Activated CD8-positive, alpha-beta memory T cell treated with anti-CD3 and anti-CD28 coated beads, Interleukin-2, amount 50 U/mL, for 1 hour (primary cell): ENCODE data around the gene LATS2.
"Not testable (repeated sequence)": the region's sequence is repeated elsewhere in the genome, so short reads cannot be mapped to it uniquely, and the experiment has no call there.

Experiments used
- DNase-seq: peaks from one replicate; pipeline ENCODE4 v3.0.0-alpha.2; 2020; ENCODE audit errors: extremely low read depth

Gene LATS2

DNA sequence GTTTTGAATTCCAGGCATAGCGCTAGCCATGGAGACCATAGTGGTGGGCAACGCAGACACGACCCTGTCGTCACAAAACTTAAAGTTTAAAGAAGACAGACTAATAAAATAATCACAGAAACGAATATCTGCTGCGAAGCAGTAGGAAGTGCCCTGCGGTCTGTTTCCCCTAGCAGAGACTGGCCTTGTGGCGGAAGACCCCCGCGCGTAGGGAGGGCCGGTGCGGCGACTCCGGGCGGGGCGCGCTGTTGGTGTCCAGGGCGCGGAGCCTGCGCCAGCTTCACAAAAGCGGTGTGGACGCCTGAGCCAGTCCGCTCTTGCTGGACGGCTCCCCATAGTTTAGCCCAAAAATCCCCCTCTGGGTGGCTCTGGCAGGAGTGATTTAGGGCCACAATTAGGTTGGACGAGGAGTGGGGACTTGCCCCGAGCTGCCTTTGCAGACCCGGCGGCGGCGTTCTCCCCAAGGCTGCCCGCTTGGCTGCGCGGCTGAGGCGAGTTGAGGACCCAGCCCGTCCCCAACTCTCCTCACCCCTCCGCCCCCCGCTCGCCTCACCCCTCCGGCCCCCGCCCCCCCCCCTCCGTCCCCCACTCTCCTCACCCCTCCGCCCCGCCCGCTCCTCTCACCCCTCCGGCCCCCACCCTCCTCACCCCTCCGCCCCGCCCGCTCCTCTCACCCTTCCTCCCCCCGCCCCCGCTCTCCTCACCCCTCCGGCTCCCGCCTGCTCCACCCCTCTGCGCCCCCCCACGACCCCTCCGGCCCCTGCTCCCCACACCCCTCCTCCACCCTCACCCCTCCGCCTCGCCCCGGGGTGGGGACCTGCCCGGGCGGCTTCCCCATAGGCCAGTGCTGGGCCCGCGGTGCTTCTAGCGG, 14.2 kb upstream of the LATS2 start:
- DNase-seq = no peak

DNA sequence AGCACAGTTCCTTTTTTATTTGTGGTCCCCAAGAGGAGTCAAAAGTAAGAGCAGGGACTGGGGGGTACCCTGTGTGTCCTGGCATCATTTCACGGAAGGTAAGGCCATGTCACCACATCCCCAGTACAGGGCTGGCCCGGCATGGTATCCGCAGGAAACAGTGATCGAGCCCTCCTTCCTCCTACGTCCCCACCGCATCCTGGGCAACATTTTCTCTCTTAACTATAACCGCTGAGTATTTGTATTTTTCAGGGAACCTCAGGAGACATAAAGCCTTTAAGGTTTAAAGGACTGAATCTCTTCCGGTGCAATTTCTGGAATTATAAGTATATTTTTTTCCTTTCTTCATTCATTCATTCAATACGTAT, 13.6 kb upstream of the LATS2 start:
- no peak for DNase-seq

GRCh38 chr13:21074546-21074945, 13.2 kb upstream of the LATS2 start:
- DNase-seq = no peak

DNA sequence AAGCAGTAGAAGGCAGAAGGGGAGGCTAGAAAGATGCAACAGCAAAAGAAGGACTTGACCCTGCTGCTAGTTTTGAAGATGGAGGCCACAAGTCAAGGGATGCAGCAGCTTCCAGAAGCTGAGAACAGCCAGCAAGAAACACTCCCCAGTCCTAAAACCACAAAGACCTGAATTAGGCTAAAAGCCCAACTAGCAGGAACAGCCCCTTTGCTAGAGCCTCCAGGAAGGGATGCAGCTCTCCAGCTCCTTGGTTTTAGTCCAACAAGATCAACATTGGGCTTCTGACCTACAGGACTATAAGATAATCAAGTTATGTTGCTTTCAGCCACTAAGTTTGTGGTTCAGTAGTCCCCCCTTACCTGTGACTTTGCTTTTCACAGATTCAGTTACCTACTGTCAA, 10.5 kb upstream of the LATS2 start:
- no peak for DNase-seq

- DNase-seq = no peak
Observed at GRCh38 chr13:21071015-21071414, 9.6 kb upstream of the LATS2 start.

DNA sequence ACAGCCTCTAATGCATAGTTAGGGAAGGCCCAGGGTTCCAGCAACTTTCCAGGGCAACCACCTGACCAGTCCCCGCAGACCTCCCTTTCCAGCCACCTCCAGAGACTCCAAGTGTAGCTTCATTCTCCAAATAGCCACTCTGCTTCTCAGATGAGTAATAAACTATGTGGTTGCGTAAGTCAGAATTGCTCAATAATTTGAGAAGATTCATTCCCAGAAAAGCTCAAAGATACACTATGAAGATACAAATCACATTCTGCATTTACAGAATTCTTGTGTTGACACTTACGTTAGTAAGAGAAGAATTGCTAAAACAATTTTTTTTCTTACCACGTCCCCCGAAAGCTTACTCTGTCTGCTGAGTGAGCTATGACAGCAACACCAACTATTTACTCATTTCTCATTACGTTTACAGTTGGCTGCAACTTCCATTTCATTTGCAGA, 8.2 kb upstream of the LATS2 start:
- DNase-seq = no peak

- DNase-seq = no peak
Observed at GRCh38 chr13:21067848-21068247, 6.5 kb upstream of the LATS2 start.

DNA sequence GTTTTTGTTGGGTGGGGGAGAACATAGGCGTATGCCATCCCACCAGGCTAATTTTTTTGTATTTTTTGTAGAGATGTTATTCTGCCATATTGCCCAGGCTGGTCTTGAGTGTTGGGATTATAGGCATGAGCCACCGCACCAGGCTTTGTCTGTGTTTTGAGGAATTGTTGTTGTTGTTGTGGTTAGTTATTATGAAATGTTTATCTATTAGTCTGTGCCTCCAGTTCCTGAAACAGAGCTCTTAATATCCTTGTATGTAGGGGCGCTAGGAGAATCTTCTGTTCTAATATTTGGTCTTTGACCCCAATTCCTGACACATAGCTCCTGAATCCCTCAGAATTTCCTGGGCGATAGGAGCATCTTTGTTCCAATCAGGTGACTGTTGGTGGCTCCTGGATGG, 5.6 kb upstream of the LATS2 start:
- DNase-seq = no peak

DNA sequence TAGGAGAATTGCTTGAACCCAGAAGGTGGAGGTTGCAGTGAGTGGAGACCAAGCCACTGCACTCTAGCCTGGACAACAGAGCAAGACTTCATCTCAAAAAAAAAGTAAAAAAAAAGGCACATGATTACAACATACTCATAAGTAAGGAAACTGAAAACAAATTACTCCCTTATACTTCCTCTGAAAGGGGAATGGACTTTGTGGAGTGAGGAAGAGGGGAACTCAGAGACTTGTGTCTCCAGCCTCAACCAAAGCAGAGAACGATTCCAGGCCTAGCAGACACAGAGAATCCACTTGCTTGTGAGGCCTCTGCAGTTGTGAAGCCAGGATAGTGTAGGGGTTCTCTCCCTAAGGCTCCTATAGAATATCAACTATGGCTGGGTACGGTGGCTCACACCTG, 4.3 kb upstream of the LATS2 start:
- no peak for DNase-seq

GRCh38 chr13:21063031-21063430, 1.6 kb upstream of the LATS2 start:
- DNase-seq = no peak

- no peak for DNase-seq
Observed at GRCh38 chr13:21060338-21061028, 903 bp downstream of the LATS2 start.

DNA sequence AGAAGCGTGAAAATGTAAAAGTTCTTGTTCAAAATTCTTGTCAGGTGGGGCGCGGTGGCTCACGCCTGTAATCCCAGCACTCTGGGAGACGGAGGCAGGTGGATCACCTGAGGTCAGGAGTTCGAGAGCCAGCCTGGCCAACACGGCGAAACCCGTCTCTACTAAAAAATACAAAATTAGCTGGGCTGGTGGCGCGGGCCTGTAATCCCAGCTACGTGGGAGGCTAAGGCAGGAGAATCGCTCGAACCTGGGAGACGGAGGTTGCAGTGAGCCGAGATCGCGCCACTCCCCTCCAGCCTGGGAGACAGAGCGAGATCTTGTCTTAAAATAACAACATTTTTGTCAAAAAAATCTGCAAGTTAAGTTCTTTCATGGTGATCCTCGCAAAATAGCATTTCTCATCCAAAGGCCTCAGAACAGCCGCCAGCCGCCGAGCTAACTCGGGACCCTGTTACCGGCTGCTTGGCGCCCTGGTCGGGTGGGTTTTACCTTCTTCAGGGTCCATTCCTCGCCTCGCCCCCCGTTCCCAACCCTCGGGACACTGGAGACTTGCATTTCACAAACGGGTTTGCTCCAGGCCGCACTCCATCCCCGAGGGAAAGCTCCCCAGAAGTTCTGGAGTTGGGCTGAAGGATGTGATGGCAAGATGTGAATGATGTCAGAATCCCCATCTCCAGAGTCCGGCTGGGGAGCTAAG, 1.6 kb downstream of the LATS2 start:
- DNase-seq = no peak

- no peak for DNase-seq
Observed at GRCh38 chr13:21058361-21058760, 3.0 kb downstream of the LATS2 start.

DNA sequence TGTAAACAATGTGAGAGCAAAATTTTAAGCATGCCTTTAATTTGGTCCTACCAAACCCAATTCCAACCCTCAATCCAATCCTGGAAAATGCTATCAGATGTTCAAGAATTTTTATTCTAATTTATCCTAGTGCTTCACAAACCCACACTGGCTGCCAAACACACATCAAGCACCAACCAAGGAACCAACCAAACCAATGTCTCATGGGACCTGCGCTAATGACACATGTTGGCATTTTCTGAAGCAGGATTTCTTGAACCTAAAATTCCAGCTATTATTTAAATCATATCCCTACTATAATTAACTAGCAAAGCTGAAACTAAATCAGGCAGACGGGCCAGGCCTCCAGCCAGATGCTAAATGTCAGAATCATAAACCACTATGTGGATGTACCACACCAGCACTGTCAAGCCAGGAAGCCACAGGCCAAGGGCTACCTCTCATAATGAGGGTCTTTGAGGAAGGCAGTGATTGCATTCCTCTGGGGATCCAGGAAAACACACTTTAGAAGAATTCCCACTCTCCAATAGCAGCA, 5.8 kb downstream of the LATS2 start:
- DNase-seq = no peak

GRCh38 chr13:21055016-21055415, 6.4 kb downstream of the LATS2 start:
- no peak for DNase-seq

GRCh38 chr13:21054313-21054712, 7.1 kb downstream of the LATS2 start:
- no peak for DNase-seq

GRCh38 chr13:21053231-21053630, 8.2 kb downstream of the LATS2 start:
- DNase-seq = no peak

DNA sequence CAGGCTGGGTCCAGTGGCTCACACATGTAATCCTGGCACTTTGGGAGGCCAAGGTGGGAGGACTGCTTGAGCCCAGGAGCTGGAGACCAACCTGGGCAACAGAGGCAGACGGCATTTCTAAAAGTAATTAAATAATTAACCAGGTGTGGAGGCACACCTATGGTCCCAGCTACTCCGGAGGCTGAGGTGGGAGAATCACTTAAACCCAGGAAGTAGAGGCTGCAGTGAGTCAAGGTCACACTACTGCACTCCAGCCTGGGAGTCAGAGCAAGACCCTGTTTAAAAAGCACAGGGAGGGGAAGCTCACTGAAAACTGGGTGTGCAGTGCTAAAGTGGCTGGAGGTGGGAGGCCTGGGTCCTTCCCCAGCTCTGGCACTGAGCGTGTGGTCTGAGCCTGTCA, 9.7 kb downstream of the LATS2 start:
- DNase-seq = no peak

- no peak for DNase-seq
Observed at GRCh38 chr13:21050288-21051197, 10.8 kb downstream of the LATS2 start.

DNA sequence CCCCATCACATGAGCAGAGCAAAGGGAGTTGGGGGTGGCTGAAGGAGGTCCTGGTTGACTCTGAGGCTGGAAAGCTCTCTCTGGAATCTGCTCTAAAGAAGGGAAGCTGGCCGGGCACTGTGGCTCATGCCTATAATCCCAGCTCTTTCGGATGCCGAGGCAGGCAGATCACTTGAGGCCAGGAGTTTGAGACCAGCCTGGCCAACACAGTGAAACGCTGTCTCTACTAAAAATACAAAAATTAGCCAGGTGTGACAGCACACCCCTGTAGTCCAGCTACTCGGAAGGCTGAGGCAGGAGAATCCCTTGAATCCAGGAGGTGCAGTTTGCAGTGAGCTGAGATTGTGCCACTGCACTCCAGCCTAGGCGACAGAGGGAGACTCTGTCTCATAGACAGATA, 11.7 kb downstream of the LATS2 start:
- not testable (repeated sequence) for DNase-seq
